ENCODE results near the gene SSUH2. TPM values are rescaled to one million over a fixed set of nuclear protein-coding genes. Genes with fewer than 3 reads are reported as not detected.
A peak's percentile ranks its signal among the peaks of the same experiment; 100 is the strongest.

The SSUH2 gene
- total RNA-seq, 1 donor from 2014 or later = 1.1 TPM

DNA sequence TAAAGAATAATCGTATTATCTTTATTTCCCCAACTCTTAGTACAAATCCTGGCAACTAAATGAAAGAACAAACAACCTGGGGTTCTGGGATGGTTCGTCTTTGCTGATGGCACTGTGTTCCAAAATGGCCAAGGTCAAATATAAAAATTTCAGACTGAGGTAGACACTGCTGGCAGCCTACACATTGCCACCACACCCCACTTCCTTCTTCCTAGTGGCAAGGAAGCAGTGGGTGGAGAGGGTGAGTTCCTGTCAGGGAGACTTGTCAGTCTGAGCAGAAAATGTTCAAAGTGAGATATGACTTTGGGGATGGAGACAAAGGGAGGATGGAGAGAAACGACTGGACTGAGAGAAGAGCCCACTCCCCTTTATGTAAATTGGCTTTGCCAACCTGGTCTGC is 73.3 kb downstream of the SSUH2 start:
- no peak for DNase-seq
- H3K27ac ChIP-seq (replicated peaks) = peak overlapping the region; percentile 68

More for the DNA sequence above, 73.3 kb downstream of the SSUH2 start:
- TF ChIP-seq, protein P1, sequence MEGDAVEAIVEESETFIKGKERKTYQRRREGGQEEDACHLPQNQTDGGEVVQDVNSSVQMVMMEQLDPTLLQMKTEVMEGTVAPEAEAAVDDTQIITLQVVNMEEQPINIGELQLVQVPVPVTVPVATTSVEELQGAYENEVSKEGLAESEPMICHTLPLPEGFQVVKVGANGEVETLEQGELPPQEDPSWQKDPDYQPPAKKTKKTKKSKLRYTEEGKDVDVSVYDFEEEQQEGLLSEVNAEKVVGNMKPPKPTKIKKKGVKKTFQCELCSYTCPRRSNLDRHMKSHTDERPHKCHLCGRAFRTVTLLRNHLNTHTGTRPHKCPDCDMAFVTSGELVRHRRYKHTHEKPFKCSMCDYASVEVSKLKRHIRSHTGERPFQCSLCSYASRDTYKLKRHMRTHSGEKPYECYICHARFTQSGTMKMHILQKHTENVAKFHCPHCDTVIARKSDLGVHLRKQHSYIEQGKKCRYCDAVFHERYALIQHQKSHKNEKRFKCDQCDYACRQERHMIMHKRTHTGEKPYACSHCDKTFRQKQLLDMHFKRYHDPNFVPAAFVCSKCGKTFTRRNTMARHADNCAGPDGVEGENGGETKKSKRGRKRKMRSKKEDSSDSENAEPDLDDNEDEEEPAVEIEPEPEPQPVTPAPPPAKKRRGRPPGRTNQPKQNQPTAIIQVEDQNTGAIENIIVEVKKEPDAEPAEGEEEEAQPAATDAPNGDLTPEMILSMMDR (IDR thresholded peaks at IDR 0.05; ENCODE audit: borderline replicate concordance) = no peak
- H3K4me1 ChIP-seq = peaks cover 57% of the 10 kb centered on the region
- H3K4me3 ChIP-seq = no peak overlapping the region
- no peaks in the 10 kb centered on the region for H3K9me3 ChIP-seq (replicated peaks)
- intact Hi-C loops (cut with micrococcal nuclease) = no loop called here
- H3K27me3 ChIP-seq (ENCODE audit: low read depth) = no peaks in the 10 kb centered on the region
- H3K36me3 ChIP-seq = peaks cover 62% of the 10 kb centered on the region

Other genes with a start within 250 kb of the SSUH2 start
- 72.9 TPM for gene LMCD1, start 143.0 kb downstream of the SSUH2 start, total RNA-seq
- 31.6 TPM for gene CAV3, start 89.0 kb upstream of the SSUH2 start, total RNA-seq
- gene OXTR, start 124.8 kb upstream of the SSUH2 start, total RNA-seq = 0.14 TPM

Measured in left ventricle myocardium inferior (tissue), 1 donor.